H1 (cell line): Measurements from ENCODE around the gene SFMBT2. TPM values are rescaled to one million over a fixed set of nuclear protein-coding genes. Genes with fewer than 3 reads are reported as not detected.

Source experiments
- CTCF ChIA-PET: fragments of 300-600 bp; sonication (Branson Sonifier 250); formaldehyde crosslinking; loops from one replicate; lab custom pipeline; 2021; ENCODE audit not compliant: partially characterized antibody; lab: Charles Lee
- POLR2A ChIA-PET: fragments of 300-600 bp; sonication (Branson Sonifier 250); formaldehyde crosslinking; loops from one replicate; lab custom pipeline; 2021; ENCODE audit warnings: inconsistent platforms; ENCODE audit not compliant: partially characterized antibody; lab: Charles Lee
- DNase-seq, 2 experiments: peaks; one replicate each; pipeline versions ENCODE4 v3.0.0 to v3.0.0-alpha.2; 2010 to 2022; ENCODE audit warnings: low spot score in 2 of 2, low read depth in 1 of 2, mixed read lengths in 1 of 2
- FAIRE-seq: peaks from 2 replicates; lab custom pipeline; 2011; peaks lifted over from hg19 to GRCh38; lab: Jason Lieb, UNC
- H2AFZ ChIP-seq: 2 replicates; pipeline ENCODE4 v1.8.1; 2012; ENCODE audit warnings: low read length, inconsistent platforms
- H2AK5ac ChIP-seq: 2 replicates; pipeline ENCODE4 v1.6.1; 2013; ENCODE audit warnings: low read depth, low read length
- H2BK120ac ChIP-seq: replicated peaks from 2 replicates; pipeline ENCODE3; 2013; ENCODE audit warnings: low read depth, low read length, inconsistent platforms
- H2BK12ac ChIP-seq: 2 replicates; pipeline ENCODE4 v1.6.1; 2013; ENCODE audit warnings: low read depth, low read length
- H2BK15ac ChIP-seq: 2 replicates; pipeline ENCODE4 v1.6.1; 2013; ENCODE audit warnings: low read length
- H2BK20ac ChIP-seq: 2 replicates; pipeline ENCODE4 v1.6.1; 2013; ENCODE audit warnings: low read length
- H2BK5ac ChIP-seq: 2 replicates; pipeline ENCODE4 v1.6.1; 2013; ENCODE audit warnings: low read depth, low read length
- H3K14ac ChIP-seq: 2 replicates; pipeline ENCODE4 v1.6.1; 2013; ENCODE audit warnings: inconsistent platforms; ENCODE audit not compliant: insufficient read length
- H3K18ac ChIP-seq: 2 replicates; pipeline ENCODE4 v1.6.1; 2013; ENCODE audit warnings: low read length; ENCODE audit errors: extremely low read depth
- H3K23ac ChIP-seq: 2 replicates; pipeline ENCODE4 v1.6.1; 2013; ENCODE audit warnings: inconsistent platforms; ENCODE audit not compliant: insufficient read length
- H3K23me2 ChIP-seq: 2 replicates; pipeline ENCODE4 v1.6.1; 2013; ENCODE audit warnings: low read depth, low read length
- H3K27ac ChIP-seq: 2 replicates; pipeline ENCODE4 v1.6.1; 2011; ENCODE audit warnings: low read depth, low read length, inconsistent platforms
- H3K27me3 ChIP-seq, 4 experiments: replicated peaks in 1 of 4; 1 replicate in 1 of 4; 2 replicates in 3 of 4; pipeline versions ENCODE4 v1.6.1 to v1.8.1; 2011 to 2013; ENCODE audit warnings: low read length in 3 of 4, mild to moderate bottlenecking in 3 of 4, inconsistent platforms in 2 of 4, mixed read lengths in 2 of 4, moderate library complexity in 1 of 4; ENCODE audit not compliant: control insufficient read depth in 3 of 4, insufficient read depth in 3 of 4; ENCODE audit errors: extremely low read depth in 1 of 4
- H3K36me3 ChIP-seq, 4 experiments: 2 replicates each; pipeline versions ENCODE4 v1.6.1 to v1.8.1; 2011 to 2013; ENCODE audit warnings: mild to moderate bottlenecking in 4 of 4, low read length in 3 of 4, moderate library complexity in 2 of 4, control low read depth in 1 of 4, inconsistent platforms in 1 of 4; ENCODE audit not compliant: insufficient read depth in 4 of 4, control insufficient read depth in 2 of 4
- H3K4ac ChIP-seq: replicated peaks from 2 replicates; pipeline ENCODE3; 2013; ENCODE audit warnings: low read length, low read depth, mixed read lengths, inconsistent platforms; ENCODE audit not compliant: insufficient read length
- H3K4me1 ChIP-seq, 4 experiments: replicated peaks in 1 of 4; 1 replicate in 1 of 4; 2 replicates in 3 of 4; pipeline versions ENCODE4 v1.6.1 to v1.8.1; 2011 to 2013; ENCODE audit warnings: low read length in 3 of 4, inconsistent platforms in 2 of 4, mixed read lengths in 1 of 4; ENCODE audit not compliant: insufficient read depth in 4 of 4, control insufficient read depth in 3 of 4
- H3K4me2 ChIP-seq, 2 experiments: 2 replicates each; pipeline versions ENCODE4 v1.6.1 to v1.8.1; 2011 to 2013; ENCODE audit warnings: low read depth in 2 of 2, low read length in 2 of 2, control low read depth in 1 of 2, inconsistent platforms in 1 of 2, mild to moderate bottlenecking in 1 of 2; ENCODE audit not compliant: insufficient read depth in 1 of 2
- H3K4me3 ChIP-seq, 4 experiments: fragments of 200-600, 300-600 bp in 1 of 4; sonication (generic), shearing (Covaris generic), sonication (Bioruptor Twin) in 1 of 4; 2 replicates each; pipeline versions ENCODE4 v1.5.1 to v1.8.1; 2011 to 2016; ENCODE audit warnings: low read length in 4 of 4, low read depth in 3 of 4, control low read depth in 2 of 4, inconsistent platforms in 2 of 4, mild to moderate bottlenecking in 2 of 4, mixed read lengths in 1 of 4, moderate library complexity in 1 of 4; ENCODE audit not compliant: insufficient read depth in 2 of 4; ENCODE audit errors: extremely low read depth in 1 of 4
- H3K56ac ChIP-seq: replicated peaks from 2 replicates; pipeline ENCODE3; 2013; ENCODE audit warnings: low read depth, mild to moderate bottlenecking, mixed read lengths, low read length, inconsistent platforms; ENCODE audit not compliant: insufficient read length
- H3K79me1 ChIP-seq: 2 replicates; pipeline ENCODE4 v1.6.1; 2013; ENCODE audit warnings: low read depth, low read length, control low read depth
- H3K79me2 ChIP-seq, 2 experiments: 2 replicates each; pipeline versions ENCODE4 v1.6.1 to v1.8.1; 2012 to 2013; ENCODE audit warnings: low read length in 2 of 2, mild to moderate bottlenecking in 2 of 2, inconsistent platforms in 1 of 2; ENCODE audit not compliant: insufficient read depth in 2 of 2, control insufficient read depth in 1 of 2
- H3K9ac ChIP-seq, 4 experiments: replicated peaks in 1 of 4; 1 replicate in 1 of 4; 2 replicates in 3 of 4; pipeline versions ENCODE4 v1.6.1 to v1.8.1; 2011 to 2013; ENCODE audit warnings: low read depth in 3 of 4, low read length in 3 of 4, control low read depth in 2 of 4, mild to moderate bottlenecking in 2 of 4, moderate library complexity in 2 of 4, inconsistent platforms in 1 of 4; ENCODE audit errors: extremely low read depth in 1 of 4
- H3K9me3 ChIP-seq, 2 experiments: 2 replicates each; pipeline versions ENCODE4 v1.6.1 to v1.8.1; 2012 to 2013; ENCODE audit warnings: mild to moderate bottlenecking in 2 of 2, moderate library complexity in 2 of 2, control low read depth in 1 of 2, inconsistent platforms in 1 of 2, low read depth in 1 of 2, low read length in 1 of 2, mixed read lengths in 1 of 2; ENCODE audit not compliant: insufficient read depth in 2 of 2
- H4K20me1 ChIP-seq, 2 experiments: replicated peaks in 1 of 2; 2 replicates each; pipeline versions ENCODE3 to v1.8.1; 2011 to 2013; ENCODE audit warnings: inconsistent platforms in 2 of 2, low read length in 2 of 2, mild to moderate bottlenecking in 1 of 2; ENCODE audit not compliant: insufficient read depth in 2 of 2, control insufficient read depth in 1 of 2
- H4K5ac ChIP-seq: 2 replicates; pipeline ENCODE4 v1.6.1; 2013; ENCODE audit warnings: low read length, low read depth, mixed read lengths, inconsistent platforms; ENCODE audit not compliant: insufficient read length
- H4K8ac ChIP-seq: 2 replicates; pipeline ENCODE4 v1.8.0; 2013; ENCODE audit warnings: mild to moderate bottlenecking, moderate library complexity, low read length, inconsistent platforms; ENCODE audit not compliant: insufficient read depth; ENCODE audit errors: extremely low read depth
- H4K91ac ChIP-seq: replicated peaks from 2 replicates; pipeline ENCODE3; 2013; ENCODE audit warnings: low read length, mixed read lengths, inconsistent platforms; ENCODE audit not compliant: insufficient read length
- CBX5 ChIP-seq: fragments of 300-800, 300-1000 bp; sonication (generic); IDR thresholded peaks from 2 replicates; pipeline ENCODE4 v1.7.1; 2016; ENCODE audit warnings: antibody characterized with exemption, low read length, low read depth
- EP300 ChIP-seq, 2 experiments: IDR thresholded peaks; 1 replicate in 1 of 2; 2 replicates in 1 of 2; pipeline ENCODE4 v1.6.1; 2011 to 2012; ENCODE audit warnings: low read depth in 2 of 2, low read length in 2 of 2, mild to moderate bottlenecking in 2 of 2, borderline replicate concordance in 1 of 2, inconsistent platforms in 1 of 2, moderate library complexity in 1 of 2
- EZH2 ChIP-seq: fragments of 200-600 bp; sonication (generic); IDR thresholded peaks from 2 replicates; pipeline ENCODE4 v1.7.1; 2012; ENCODE audit warnings: low read depth, mild to moderate bottlenecking, moderate library complexity, low read length, inconsistent platforms; ENCODE audit not compliant: severe bottlenecking
- NRF1 ChIP-seq: IDR thresholded peaks from 2 replicates; pipeline ENCODE4 v1.6.1; 2011; ENCODE audit warnings: mild to moderate bottlenecking, low read depth, low read length, improper control_type of control experiment
- POLR2AphosphoS5 ChIP-seq: IDR thresholded peaks from 2 replicates; pipeline ENCODE4 v1.6.1; 2011; ENCODE audit warnings: low read depth, low read length
- SP1 ChIP-seq: IDR thresholded peaks from 2 replicates; pipeline ENCODE4 v1.6.1; 2011; ENCODE audit warnings: low read depth, low read length
- SP2 ChIP-seq: IDR thresholded peaks from 2 replicates; pipeline ENCODE4 v1.6.1; 2012; ENCODE audit warnings: mild to moderate bottlenecking, low read length, inconsistent platforms
- TAF7 ChIP-seq: optimal IDR thresholded peaks from 2 replicates; pipeline ENCODE3; 2011; ENCODE audit warnings: low read depth, mild to moderate bottlenecking, inconsistent platforms, low read length, moderate library complexity, borderline replicate concordance
- TEAD4 ChIP-seq: IDR thresholded peaks from 2 replicates; pipeline ENCODE4 v1.6.1; 2012; ENCODE audit warnings: low read depth, low read length, inconsistent platforms, mixed read lengths
- WGBS, 2 experiments: shearing (Covaris generic) in 1 of 2; methylation state at CpG; one replicate each; pipeline versions ENCODE4 v1.1.6 to v1.1.7; 2013 to 2015; ENCODE audit warnings: low lambda C conversion rate in 2 of 2, mixed read lengths in 2 of 2, inconsistent platforms in 1 of 2, low coverage in 1 of 2, missing lambda C conversion rate in 1 of 2; ENCODE audit not compliant: insufficient replicate concordance in 2 of 2, insufficient coverage in 1 of 2, insufficient read length in 1 of 2; ENCODE audit errors: extremely low coverage in 1 of 2, missing lambda C conversion rate in 1 of 2; 5-methylcytosine and 5-hydroxymethylcytosine counted together
- polyA plus RNA-seq, 7 experiments: library from polyadenylated mRNA; depleted of rRNA in 3 of 7; stranded (reverse) in 5 of 7; unstranded in 2 of 7; fragments of >200 nt in 5 of 7; fragments of 200-250 nt in 2 of 7; gene quantifications; 1 replicate in 5 of 7; 2 replicates in 1 of 7; 4 replicates in 1 of 7; pipeline versions ENCODE4 v1.2.1 to v1.2.3, GENCODE V29; 2011 to 2013; ENCODE audit warnings: missing spikeins in 2 of 7, mixed read lengths in 2 of 7
- total RNA-seq: library from RNA; stranded (reverse); fragmentation: NEBNext Ultra II Directional; extraction: Animal tissue kit (Norgen Biotek cat#: 25700); gene quantifications from 2 replicates; pipeline ENCODE4 v1.2.1, GENCODE V29; 2021

Gene SFMBT2
- total and polyA plus RNA-seq, 2 of the 8 experiments (the other 6 are each of a cell fraction or from before 2014, with no cell fraction given) = 2.9 to 11.0 TPM

- Histone ChIP-seq H3K79me2 (no peaks in the 10 kb centered on the region), H2BK20ac (no peak overlapping the region), H3K27ac (no peak overlapping the region), H2AFZ (no peak overlapping the region), H3K36me3 (no peaks in the 10 kb centered on the region), H4K5ac (no peak overlapping the region), H4K91ac (no peak overlapping the region), H3K18ac (no peak overlapping the region), H2BK15ac (no peak overlapping the region), H3K4ac (no peak overlapping the region), H2BK5ac (no peak overlapping the region), H2BK120ac (no peak overlapping the region), H2AK5ac (no peak overlapping the region), H3K14ac (no peak overlapping the region), H3K23ac (no peak overlapping the region), H3K4me3 (no peak overlapping the region), H3K4me2 (no peak overlapping the region), H3K9ac (no peak overlapping the region), H2BK12ac (no peak overlapping the region), H3K56ac (no peak overlapping the region), H3K9me3 (no peaks in the 10 kb centered on the region), H3K4me1 (no peaks in the 10 kb centered on the region; a peak in 1 of 7 replicates), H4K20me1 (no peaks in the 10 kb centered on the region), H3K79me1 (no peaks in the 10 kb centered on the region), H3K23me2 (no peaks in the 10 kb centered on the region; the same call in 1 of the 2 replicates), H4K8ac (no peak overlapping the region), H3K27me3 (no peaks in the 10 kb centered on the region)
- ChIA-PET CTCF (interaction anchor here (0.6 to 2.0 kb wide), 2 partner anchors 11 to 420 kb away, joined by 3 to 9 read pairs; no protein-coding TSS in a partner anchor), POLR2A (no interaction called here)
- FAIRE-seq (no peak), DNase-seq (no peak)
- WGBS, 2 experiments = 77% methylated on average over 5 of the region's 5 CpGs; no CpG with 5 or more reads in 1 of the 2 experiments
- TF ChIP-seq TEAD4 (no peak), NRF1 (no peak), EP300 (IDR thresholded peaks at IDR 0.05; ENCODE audit: borderline replicate concordance in 1 of 2, low read depth in 2 of 2, low read length in 2 of 2) (no peak), SP2 (no peak), CBX5 (no peak), SP1 (no peak), TAF7 (no peak), EZH2 (no peak), POLR2AphosphoS5 (no peak)
These were observed 140.8 kb downstream of the SFMBT2 start for GRCh38 chr10:7269988-7270387.
